Activated T-cell treated with anti-CD3 and anti-CD28 coated beads, Interleukin-2, amount 50 U/mL, for 48 hours (primary cell): ENCODE measurements around the gene LRRC49.
"Not testable (repeated sequence)": the region's sequence is repeated elsewhere in the genome, so short reads cannot be mapped to it uniquely, and the experiment has no call there.

ENCODE experiments used
- DNase-seq, 2 experiments: peaks; one replicate each; pipeline ENCODE4 v3.0.0-alpha.2; 2020

The LRRC49 gene

GRCh38 chr15:71004506-71004905 is 111.9 kb downstream of the LRRC49 start:
- not testable (repeated sequence) for DNase-seq

- no peak for DNase-seq
Observed at GRCh38 chr15:71005895-71006294, 113.3 kb downstream of the LRRC49 start.

GRCh38 chr15:71008250-71008870 is 115.7 kb downstream of the LRRC49 start:
- DNase-seq = no peak

- DNase-seq = no peak
Observed at GRCh38 chr15:71010472-71010871, 117.8 kb downstream of the LRRC49 start.

- DNase-seq = no peak
Observed at GRCh38 chr15:71010997-71011396, 118.4 kb downstream of the LRRC49 start.

GRCh38 chr15:71011503-71012155 is 119.0 kb downstream of the LRRC49 start:
- DNase-seq = no peak

GRCh38 chr15:71013446-71013845 is 120.8 kb downstream of the LRRC49 start:
- DNase-seq = no peak

GRCh38 chr15:71015342-71015741 is 122.7 kb downstream of the LRRC49 start:
- no peak for DNase-seq

- DNase-seq = not testable (repeated sequence)
Observed at GRCh38 chr15:71031232-71031631, 138.6 kb downstream of the LRRC49 start.

- not testable (repeated sequence) for DNase-seq
Observed at GRCh38 chr15:71035478-71035877, 142.9 kb downstream of the LRRC49 start.

GRCh38 chr15:71042356-71042922 is 149.8 kb downstream of the LRRC49 start:
- DNase-seq = no peak

GRCh38 chr15:71043373-71043772 is 150.7 kb downstream of the LRRC49 start:
- no peak for DNase-seq

GRCh38 chr15:71044006-71044405 is 151.4 kb downstream of the LRRC49 start:
- DNase-seq = no peak

GRCh38 chr15:71046146-71046545 is 153.5 kb downstream of the LRRC49 start:
- not testable (repeated sequence) for DNase-seq

GRCh38 chr15:71048913-71049675 is 156.5 kb downstream of the LRRC49 start:
- no peak for DNase-seq

GRCh38 chr15:71049706-71050422 is 157.2 kb downstream of the LRRC49 start:
- no peak for DNase-seq

GRCh38 chr15:71050461-71050860 is 157.8 kb downstream of the LRRC49 start:
- no peak for DNase-seq

GRCh38 chr15:71051539-71051938 is 158.9 kb downstream of the LRRC49 start:
- DNase-seq = no peak

GRCh38 chr15:71052356-71052755 is 159.7 kb downstream of the LRRC49 start:
- no peak for DNase-seq

- no peak for DNase-seq
Observed at GRCh38 chr15:71054286-71054952, 161.8 kb downstream of the LRRC49 start.

- no peak for DNase-seq
Observed at GRCh38 chr15:71055461-71055860, 162.8 kb downstream of the LRRC49 start.

- DNase-seq = no peak
Observed at GRCh38 chr15:71056111-71056510, 163.5 kb downstream of the LRRC49 start.
